Brain microvascular endothelial cell (primary cell): ENCODE measurements around the gene CCDC188.
A peak's percentile ranks its signal among the peaks of the same experiment; 100 is the strongest.

ENCODE experiments used
- DNase-seq: peaks from one replicate; pipeline ENCODE4 v3.0.0-alpha.2; 2020
- H3K27ac ChIP-seq: fragments of 250-450 bp; sonication (Bioruptor Pico); 2 replicates; pipeline ENCODE4 v1.5.1; 2020; ENCODE audit warnings: mild to moderate bottlenecking, moderate library complexity
- H3K27me3 ChIP-seq: fragments of 250-450 bp; sonication (Bioruptor Pico); replicated peaks from 2 replicates; pipeline ENCODE4 v1.5.1; 2020; ENCODE audit warnings: mild to moderate bottlenecking
- H3K36me3 ChIP-seq: fragments of 250-450 bp; sonication (Bioruptor Pico); replicated peaks from 2 replicates; pipeline ENCODE4 v1.5.1; 2020; ENCODE audit warnings: mild to moderate bottlenecking
- H3K4me3 ChIP-seq: 2 replicates; pipeline ENCODE4 v1.5.1; 2011; ENCODE audit warnings: low read depth, mild to moderate bottlenecking, control low read depth, low read length, moderate library complexity
- in situ Hi-C: cut with HindIII; loops from 2 replicates; pipeline ENCODE4 v1.10.0; 2017; ENCODE audit warnings: low sequenced_read_pairs, low pct_ligation_motif_present
- TF ChIP-seq, protein P1 (sequence below): IDR thresholded peaks from 2 replicates; pipeline ENCODE4 v1.5.1; 2011; ENCODE audit warnings: low read depth, mild to moderate bottlenecking, moderate library complexity, low read length, control low read depth, inconsistent platforms; ENCODE audit errors: missing control alignments

The CCDC188 gene

DNA sequence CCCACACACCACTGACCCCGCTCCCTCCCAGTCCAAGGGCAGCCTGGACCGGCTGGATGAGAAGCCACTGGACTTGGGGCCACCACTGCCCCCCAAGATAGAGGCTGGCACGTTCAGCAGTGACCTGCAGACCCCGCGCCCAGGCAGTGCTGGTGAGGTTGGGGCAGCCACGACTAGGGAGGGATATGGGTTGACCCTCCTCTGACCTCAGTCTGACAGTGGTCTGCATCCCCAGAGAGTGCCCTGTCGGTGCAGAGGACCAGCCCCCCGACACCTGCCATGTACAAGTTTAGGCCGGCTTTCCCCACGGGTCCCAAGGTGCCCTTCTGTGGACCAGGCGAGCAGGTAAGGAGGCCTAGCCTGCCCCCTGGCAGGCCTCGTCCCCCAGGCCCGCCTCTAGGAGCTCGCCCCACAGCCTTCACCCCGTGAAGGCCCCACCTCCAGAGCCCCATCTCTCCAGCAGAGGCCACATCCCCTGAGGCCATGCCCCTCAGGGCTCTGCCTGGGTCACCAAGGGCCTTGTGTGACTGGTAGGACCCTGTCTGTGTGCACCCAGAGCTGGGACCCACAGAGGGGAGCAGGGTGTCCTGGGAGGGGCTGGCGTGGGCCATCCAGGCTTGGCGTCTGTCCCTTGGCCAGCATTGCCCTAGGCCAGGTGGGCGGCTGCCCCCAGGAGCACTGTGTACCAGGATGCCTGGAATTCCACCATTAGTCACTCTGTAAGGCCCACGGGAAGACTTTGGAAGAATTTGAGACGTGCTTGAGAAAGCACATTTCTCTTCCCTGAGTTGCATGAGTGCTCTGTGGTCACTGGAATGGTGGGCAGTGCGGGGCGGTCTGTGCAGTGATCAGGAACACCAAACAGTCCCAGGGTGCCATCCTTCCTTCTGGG, 9.4 kb downstream of the CCDC188 start:
- Histone ChIP-seq H3K27ac (peak overlapping the region; percentile 13), H3K36me3 (peaks cover 23% of the 10 kb centered on the region), H3K27me3 (no peaks in the 10 kb centered on the region), H3K4me3 (no peak overlapping the region)
- in situ Hi-C loops, result no loop called here
- TF ChIP-seq, protein P1, sequence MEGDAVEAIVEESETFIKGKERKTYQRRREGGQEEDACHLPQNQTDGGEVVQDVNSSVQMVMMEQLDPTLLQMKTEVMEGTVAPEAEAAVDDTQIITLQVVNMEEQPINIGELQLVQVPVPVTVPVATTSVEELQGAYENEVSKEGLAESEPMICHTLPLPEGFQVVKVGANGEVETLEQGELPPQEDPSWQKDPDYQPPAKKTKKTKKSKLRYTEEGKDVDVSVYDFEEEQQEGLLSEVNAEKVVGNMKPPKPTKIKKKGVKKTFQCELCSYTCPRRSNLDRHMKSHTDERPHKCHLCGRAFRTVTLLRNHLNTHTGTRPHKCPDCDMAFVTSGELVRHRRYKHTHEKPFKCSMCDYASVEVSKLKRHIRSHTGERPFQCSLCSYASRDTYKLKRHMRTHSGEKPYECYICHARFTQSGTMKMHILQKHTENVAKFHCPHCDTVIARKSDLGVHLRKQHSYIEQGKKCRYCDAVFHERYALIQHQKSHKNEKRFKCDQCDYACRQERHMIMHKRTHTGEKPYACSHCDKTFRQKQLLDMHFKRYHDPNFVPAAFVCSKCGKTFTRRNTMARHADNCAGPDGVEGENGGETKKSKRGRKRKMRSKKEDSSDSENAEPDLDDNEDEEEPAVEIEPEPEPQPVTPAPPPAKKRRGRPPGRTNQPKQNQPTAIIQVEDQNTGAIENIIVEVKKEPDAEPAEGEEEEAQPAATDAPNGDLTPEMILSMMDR, result no peak
- DNase-seq, result peak; percentile 48

DNA sequence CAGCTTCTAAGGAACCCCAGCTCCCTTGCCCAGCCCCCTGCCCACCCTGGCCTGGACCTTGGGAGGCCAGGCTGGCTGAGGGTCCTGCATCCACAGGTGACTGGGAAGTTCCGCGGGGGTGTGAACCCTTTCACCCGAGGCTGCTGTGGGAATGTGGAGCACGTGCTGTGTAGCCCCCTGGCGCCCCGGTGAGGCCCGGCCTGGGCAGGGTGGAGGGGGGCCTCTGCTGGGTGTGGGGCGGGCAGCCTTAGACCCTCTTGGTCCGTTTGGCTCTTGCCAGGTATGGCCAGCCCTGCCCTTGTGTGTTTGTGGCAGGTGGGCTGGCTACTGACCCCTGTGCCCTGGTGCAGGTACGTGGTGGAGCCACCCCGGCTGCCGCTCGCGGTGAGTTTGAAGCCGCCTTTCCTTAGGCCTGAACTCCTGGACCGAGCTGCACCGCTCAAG, 10.3 kb downstream of the CCDC188 start:
- TF ChIP-seq, protein P1, result no peak
- no peak for DNase-seq
- no peak overlapping the region for H3K27ac ChIP-seq
- in situ Hi-C loops, result no loop called here
- H3K36me3 ChIP-seq, result peaks cover 23% of the 10 kb centered on the region
- H3K4me3 ChIP-seq, result no peak overlapping the region
- H3K27me3 ChIP-seq, result no peaks in the 10 kb centered on the region

DNA sequence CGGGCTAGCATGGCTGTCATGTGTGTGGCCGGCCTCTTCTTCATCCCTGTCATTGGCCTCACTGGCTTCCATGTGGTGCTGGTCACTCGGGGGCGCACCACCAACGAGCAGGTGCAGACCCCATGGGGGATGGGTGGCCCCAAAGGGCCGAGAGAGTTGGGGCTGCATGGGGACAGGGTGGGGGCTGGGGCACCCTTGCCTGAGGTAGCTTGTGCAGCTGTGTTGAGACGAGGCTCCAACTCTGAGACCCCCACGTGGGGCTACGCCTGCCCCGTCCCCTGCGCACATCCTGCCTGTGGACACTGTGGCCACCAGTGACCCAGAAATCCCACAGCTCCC, 10.8 kb downstream of the CCDC188 start:
- in situ Hi-C loops, result no loop called here
- H3K27me3 ChIP-seq, result no peaks in the 10 kb centered on the region
- H3K27ac ChIP-seq, result no peak overlapping the region
- H3K4me3 ChIP-seq, result no peak overlapping the region
- no peak for DNase-seq
- H3K36me3 ChIP-seq, result peaks cover 23% of the 10 kb centered on the region
- TF ChIP-seq, protein P1, result no peak

- in situ Hi-C loops, result no loop called here
Measured at GRCh38 chr22:20139391-20140106, 11.3 kb downstream of the CCDC188 start.

GRCh38 chr22:20138868-20139267, 12.0 kb downstream of the CCDC188 start:
- DNase-seq, result no peak

More at GRCh38 chr22:20139391-20140106, 11.3 kb downstream of the CCDC188 start:
- DNase-seq, result no peak
- TF ChIP-seq, protein P1, result no peak
- H3K27ac ChIP-seq, result no peak overlapping the region
- no peaks in the 10 kb centered on the region for H3K27me3 ChIP-seq
- peaks cover 23% of the 10 kb centered on the region for H3K36me3 ChIP-seq
- no peak overlapping the region for H3K4me3 ChIP-seq

More at GRCh38 chr22:20138868-20139267, 12.0 kb downstream of the CCDC188 start:
- no peak overlapping the region for H3K4me3 ChIP-seq
- H3K27ac ChIP-seq, result no peak overlapping the region
- in situ Hi-C loops, result no loop called here
- H3K36me3 ChIP-seq, result peaks cover 23% of the 10 kb centered on the region
- TF ChIP-seq, protein P1, result no peak
- no peaks in the 10 kb centered on the region for H3K27me3 ChIP-seq
